Esophagus squamous epithelium (tissue), 4 donors: ENCODE data around the gene ENDOU.

Experiments used
- CTCF ChIP-seq, 6 experiments: fragments of 450-650 bp in 4 of 6; fragments of 200-600 bp in 2 of 6; sonication (generic) in 2 of 6; IDR thresholded peaks; one replicate each; pipeline ENCODE4 v1.5.1; 2016 to 2019; ENCODE audit warnings: antibody characterized with exemption in 6 of 6, mild to moderate bottlenecking in 4 of 6, moderate library complexity in 4 of 6
- POLR2A ChIP-seq, 4 donors: fragments of 450-650 bp; IDR thresholded peaks; one replicate each; pipeline ENCODE4 v1.6.1; 2017; ENCODE audit warnings: antibody characterized with exemption in 4 of 4, mild to moderate bottlenecking in 4 of 4, moderate library complexity in 3 of 4

DNA sequence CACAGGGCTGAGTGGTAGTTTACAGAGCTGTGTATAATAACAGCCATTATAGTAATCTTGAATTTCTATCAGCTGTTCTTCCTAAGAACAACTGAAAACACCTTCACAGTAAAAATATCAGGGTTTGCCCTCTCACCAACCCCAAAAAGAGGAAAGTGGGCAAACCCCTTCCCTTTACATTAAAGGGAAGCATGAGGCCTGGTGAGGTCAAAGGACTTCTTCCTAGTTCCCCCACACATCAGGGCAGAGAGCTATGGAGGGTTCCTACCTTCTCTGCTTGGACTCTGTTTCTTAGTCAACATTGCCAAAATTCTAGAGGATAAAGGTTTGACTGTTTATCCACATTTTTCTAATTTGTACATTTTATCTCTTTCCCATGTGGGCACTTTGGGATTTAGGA is 15.0 kb downstream of the ENDOU start:
- no peak for TF ChIP-seq CTCF (IDR thresholded peaks at IDR 0.05)
- no peak for TF ChIP-seq POLR2A (IDR thresholded peaks at IDR 0.05)
